HG03039 (cell line): ENCODE measurements around the gene FRMD4B.

ENCODE experiments used
- ATAC-seq: cut with Tn5 transposase; IDR thresholded peaks from one replicate; pipeline ENCODE4 v1.9.1; 2021; ENCODE audit warnings: mild to moderate bottlenecking, moderate library complexity; ENCODE audit not compliant: unreplicated experiment

The FRMD4B gene

DNA sequence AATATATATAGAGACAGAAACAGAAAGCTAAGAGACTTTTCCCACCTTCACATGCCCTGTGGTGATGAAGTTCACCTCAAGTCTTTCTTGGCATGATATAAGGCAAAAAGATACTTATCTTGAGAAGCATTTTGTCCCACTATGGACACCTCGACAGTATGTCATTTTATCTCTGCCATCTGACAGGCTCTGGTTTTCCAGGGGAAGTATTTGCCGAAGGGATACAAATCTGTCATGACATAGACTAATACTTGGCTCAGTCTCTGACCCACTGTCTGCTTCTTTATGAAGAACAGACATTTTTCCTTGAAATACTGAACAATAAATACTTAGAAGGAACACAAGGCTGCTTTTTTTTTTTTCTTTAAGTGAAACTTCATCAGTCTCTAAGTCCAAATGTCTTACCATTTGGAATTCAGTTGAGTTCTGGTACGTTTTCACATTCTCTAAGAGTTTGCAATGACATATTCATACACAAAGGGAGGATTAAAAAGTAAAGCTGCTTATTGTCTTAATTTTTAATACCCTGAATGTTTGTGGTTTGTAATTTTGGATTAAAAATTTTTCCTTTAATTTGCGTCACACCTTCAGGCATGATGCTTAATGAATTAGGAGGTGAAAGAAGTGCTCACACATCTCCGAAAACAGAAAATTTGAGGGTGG lies 175.7 kb downstream of the FRMD4B start:
- no peak for ATAC-seq

DNA sequence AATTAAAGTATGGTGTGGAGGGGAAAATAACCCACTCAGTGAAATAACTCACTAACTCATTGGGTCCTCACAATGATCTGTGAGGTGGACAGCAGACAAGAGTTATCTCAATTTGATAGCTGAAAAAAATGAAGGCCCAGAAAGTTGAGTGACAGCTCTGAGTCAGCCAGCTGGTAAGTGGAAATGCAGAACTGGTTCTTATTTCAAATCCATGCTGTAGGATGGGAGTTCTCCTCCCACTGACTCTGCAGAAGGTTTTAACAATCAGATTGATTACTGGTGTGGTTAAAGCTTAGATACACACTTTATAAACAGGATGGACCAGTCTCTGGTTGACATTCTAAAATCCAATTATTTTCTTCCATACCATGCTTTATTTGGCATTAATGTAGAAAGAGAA lies 176.5 kb downstream of the FRMD4B start:
- ATAC-seq: no peak

DNA sequence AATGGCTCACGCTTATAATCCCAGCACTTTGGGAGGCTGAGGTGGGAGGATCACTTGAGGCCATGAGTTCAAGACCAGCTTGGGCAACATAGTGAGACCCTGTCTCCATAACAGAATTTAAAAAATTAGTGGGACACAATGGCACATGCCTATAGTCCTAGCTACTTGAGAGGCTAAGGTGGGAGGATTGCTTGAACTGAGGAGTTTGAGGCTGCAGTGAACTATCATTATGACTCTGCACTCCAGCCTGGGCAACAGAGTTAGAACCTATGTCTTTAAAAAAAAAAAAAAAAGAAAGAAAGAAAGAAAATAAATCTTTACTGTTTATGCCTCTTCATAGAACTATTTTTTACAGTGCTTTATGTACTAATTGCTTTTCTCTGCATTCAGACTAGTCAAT lies 178.9 kb downstream of the FRMD4B start:
- no peak for ATAC-seq

DNA sequence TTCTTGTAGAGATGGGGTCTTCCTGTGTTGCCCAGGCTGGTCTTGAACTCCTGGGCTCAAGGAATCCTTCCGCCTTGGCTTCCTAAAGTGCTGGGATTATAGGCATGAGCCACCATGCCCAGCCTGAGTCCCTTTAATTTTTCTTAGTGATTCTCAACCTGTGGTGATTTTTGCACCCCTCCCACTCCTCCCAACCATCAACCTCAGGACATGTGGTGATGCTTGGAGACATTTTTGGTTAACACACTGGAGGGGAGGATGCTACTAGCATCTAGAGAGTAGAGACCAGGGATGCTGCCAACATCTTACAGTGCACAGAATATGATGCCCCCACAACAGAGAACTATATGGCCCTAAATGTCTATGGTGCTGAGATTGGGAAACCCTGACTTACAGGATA lies 180.5 kb downstream of the FRMD4B start:
- no peak for ATAC-seq

DNA sequence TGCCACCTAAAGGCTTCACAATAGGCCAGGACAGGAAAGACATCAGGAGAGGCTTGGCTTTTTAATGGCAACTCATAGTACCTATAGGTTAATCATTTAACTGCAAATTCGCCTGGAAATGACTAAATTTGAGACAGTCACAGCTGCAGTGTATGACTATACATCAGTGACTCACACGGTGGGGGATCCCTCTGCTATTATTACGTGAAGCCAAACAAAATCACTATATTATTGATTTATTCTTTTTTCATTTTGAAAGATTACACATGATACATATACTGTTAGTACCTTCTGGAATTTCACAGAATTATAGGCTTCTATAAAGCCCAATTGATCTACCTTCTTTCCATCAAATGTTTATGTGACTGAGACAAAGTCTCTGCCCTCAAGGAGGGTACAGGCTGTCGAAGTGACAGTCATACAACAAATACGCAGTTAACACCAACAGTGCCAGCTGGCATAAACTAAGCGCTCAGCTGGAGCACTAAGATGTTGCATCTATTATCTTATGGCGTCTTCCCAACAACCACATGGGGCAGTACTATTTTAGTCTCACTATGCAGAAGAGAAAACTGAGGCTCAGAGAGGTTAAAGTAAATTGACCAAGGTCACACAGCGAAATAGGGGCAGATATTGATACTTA lies 181.5 kb downstream of the FRMD4B start:
- ATAC-seq: peak; percentile 88

DNA sequence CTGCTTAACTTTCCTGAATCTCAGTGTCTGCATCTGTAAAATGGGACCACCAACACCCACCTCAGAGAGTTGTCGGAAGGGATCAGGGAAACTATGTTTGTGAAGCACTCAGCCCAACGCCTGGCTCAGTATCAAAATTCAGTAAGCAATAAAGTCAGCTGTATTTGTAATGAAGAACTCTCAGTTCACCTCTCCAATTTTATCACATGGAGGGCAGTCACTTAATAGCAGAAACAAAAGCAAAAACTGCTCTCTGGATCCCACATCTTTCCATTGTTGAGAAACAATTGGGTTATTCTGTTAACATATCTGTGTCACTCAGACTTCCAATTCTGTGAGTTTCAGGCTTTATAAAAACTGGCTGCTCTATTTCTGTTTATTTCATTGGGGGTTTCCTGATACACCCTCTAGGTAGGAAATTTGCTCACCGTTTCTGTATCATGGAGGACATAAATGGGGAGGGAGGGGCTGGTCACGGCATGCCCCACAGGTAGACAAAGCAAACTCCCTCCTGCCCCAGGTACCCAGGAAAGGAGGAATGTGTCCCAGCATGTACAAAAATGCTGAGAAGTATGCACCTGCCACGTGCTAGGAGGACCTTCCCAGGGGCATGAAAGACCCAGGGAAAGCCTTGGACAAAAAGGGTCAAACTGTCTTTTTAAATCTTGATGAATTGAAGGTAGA lies 182.1 kb downstream of the FRMD4B start:
- ATAC-seq: no peak

DNA sequence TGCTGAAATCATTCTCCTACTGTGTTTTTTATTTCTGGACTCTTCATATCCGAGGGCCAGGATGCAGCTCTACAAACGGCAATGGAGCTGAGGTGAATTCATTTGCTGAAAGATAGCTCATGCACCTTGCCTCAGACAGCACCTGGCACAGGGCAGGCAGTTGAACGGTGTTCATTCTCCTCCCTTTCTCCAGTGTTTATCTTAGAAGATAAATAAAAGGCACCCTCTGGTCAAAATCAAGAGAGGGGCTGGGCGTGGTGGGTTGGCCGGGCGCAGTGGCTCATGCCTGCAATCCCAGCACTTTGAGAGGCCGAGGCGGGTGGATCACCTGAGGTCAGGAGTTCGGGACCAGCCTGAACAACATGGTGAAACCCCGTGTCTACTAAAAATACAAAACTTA lies 184.2 kb downstream of the FRMD4B start:
- no peak for ATAC-seq

DNA sequence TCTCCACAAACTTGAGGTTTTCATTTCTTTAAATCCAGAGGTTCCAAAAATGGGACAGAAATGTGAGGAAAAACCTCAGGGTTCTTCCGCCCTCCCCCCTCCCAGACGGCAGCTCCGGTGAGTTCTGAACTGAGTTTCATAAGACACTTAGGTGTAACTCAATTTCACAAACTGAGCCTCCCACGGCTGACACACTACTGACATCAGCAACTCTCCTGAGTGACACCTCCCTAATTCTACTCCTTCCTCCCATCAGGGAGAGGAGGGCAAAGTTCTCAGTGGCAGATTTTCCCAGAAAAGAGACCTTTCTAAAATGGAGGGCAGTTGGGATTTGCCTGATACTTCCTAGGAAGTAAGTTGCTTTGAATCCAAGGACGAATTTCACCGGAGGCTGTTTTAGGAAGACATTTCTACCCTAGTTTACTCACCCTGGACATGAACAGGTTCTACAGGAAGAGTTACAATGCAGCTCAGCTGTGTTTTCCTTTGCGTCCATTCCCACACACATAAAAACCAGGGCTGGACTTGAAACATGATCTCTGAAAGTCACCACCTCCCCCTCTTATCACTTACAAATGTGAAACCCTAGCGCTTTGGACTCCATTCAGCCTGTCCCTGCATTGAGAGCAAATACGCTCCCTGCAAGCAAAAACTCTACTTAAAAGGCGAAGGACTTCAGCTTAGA lies 185.4 kb downstream of the FRMD4B start:
- no peak for ATAC-seq

DNA sequence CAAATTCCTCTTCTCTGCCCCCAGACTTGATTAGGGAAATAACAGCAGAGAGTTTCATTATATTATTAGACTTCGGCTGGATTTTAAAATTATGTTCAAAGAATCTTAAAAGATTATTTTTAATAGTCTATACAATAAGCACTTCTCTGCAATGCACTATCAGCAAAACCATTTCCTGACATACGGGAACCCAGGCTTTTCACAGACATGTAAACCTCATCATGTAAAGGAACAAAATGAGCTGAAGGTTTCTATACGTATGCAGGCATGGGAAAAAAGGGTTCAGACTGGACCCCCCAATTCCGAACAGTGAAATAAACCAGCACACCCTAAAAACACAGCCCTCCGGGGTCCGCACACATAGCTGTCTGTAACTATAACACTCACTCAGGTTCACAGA lies 185.9 kb downstream of the FRMD4B start:
- no peak for ATAC-seq

DNA sequence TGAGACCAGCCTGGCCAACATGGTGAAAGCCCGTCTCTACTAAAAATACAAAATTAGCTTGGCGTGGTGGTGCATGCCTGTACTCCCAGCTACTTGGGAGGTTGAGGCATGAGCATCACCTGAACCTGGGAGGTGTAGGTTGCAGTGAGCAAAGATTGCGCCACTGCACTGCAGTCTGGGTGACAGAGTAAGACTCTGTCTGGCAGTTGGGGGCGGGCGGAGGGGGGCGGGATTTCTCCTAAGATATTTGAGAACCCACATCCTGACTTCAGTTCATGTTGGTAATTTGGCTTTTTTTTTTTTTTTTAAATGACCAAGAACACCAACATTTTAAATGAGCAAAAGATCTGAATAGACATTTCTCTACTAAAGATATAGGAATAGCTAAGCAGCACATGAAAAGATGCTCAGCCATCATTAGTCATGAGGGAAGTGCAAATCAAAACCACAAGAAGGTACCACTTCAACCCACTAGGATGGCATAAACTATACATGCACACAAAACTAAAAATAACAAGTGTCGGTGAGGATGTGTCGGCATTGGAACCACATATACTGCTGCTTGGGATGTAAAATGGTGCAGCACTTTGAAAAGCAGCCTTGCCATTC lies 187.9 kb downstream of the FRMD4B start:
- ATAC-seq: no peak

DNA sequence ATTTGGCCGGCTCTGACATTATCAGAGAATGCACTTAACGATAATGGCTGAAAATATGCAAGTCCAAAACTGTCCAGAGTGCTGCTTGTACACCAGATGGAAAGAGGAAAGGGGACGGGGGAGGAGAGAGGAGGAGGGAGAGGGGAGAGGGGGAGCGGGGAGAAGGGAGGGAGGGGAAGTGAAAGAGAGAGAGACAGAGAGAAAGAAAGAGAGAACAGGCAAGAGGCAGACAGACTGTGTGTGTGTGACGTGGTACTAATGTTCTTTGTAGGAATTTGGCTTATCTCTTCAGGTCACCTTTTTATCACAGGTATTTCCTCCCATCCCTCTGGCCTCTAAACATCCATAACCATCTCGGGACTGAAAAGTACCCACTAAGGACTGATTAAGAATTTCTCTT lies 188.4 kb downstream of the FRMD4B start:
- ATAC-seq: no peak

DNA sequence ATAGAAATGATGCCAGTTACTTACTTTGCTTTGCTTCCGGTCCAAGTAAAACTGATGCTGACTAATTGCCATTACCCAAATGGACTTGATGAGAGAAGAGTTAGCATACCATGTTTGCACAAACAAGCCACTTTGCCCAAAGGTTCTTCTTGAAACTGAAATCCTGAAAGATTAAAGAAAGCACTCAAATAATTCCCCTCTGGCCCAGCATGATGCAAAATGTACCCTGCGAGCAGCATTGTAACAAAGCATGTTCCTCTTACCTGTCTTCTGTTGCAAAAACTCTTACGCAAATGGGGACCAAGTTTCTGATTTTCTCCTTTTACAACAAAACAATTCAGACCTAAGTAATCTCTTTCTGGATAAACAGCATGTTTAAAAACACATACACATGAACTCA lies 189.0 kb downstream of the FRMD4B start:
- ATAC-seq: no peak

DNA sequence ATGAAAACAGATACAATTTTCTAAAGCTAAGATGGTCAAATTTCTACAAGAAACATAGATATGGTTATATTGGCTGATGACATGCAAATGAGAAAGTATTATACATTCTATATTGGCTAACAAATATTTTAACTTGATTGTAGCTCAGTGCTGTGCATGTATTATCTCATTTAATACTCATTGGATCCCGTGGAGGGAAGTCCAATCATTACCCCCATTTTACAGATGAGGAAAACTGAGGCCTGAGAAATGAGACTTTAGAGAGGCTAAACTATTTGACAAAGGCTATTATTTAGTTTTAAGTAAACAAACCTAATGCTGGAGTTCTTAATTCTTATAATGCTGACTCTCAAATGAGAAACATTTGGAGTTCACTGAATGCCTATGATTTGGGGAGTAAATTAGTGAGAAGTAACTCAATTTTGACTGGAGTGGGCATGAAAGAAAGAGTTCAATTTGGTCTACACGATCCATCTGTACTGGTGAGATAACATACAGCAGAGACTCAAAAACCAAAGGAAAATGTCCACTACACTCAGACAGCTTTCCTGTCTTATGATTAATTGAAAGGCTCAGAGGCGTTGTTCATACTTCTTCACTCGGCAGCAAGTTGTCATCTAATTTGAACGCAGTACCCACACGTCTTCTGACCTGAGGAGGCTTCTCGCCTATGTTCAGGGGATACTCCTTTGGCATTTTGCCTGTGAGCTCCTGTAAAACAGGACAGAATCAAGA lies 191.3 kb downstream of the FRMD4B start:
- no peak for ATAC-seq

DNA sequence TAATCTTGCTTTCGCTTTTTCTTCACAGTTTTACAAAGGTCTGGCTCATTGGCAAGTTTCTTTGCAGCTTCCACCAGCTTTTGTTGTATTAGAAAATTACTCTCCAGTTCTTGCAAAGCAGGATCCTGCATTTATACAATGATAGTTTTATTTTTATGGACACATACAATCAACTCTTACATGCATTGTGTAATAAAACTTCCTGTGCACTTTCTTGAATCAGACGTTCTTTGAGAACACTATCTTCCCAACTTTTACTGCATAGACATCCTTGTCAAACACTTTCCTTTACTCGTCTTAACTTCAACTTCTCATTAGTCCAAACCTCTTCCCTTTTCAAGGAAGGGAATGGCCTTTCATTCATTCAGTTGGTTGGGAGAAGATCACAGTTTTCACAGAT lies 192.1 kb downstream of the FRMD4B start:
- ATAC-seq: no peak

DNA sequence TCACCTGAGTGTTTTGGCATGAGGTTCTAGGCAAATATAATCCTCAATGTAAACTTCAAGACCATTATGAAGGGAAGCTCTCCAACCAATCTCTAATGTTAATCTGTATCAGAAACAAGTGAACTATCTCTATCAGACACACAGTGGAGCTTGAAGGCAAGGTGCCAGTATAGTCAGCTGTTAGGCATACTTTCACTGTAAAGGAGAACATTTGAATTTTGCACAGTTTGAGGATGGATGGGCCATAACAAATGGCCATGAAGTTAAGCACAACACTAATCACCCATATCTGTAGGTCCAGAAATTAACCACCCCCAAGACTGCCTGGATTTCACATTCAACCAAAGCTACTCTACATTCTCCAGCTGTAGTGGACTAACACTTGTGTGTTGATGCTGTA lies 194.4 kb downstream of the FRMD4B start:
- ATAC-seq: no peak

DNA sequence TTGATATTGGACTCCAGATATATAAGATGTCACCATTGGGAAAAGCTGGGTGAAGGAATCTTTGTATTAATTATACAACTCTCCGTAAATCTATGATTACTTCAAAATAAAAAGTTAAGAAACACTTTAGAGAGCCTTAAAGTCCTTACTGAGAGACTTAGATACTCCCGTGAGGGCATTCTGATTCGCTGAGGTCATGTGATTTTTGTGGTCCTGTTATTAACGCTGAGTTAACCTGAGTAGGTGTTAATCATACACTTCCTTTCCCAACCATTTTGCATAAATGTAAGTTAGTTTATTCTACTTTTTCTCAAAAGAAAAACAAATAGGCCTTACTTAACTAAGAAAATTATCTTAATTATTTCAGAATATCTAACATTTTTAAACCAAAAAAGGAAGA lies 196.4 kb downstream of the FRMD4B start:
- ATAC-seq: no peak

DNA sequence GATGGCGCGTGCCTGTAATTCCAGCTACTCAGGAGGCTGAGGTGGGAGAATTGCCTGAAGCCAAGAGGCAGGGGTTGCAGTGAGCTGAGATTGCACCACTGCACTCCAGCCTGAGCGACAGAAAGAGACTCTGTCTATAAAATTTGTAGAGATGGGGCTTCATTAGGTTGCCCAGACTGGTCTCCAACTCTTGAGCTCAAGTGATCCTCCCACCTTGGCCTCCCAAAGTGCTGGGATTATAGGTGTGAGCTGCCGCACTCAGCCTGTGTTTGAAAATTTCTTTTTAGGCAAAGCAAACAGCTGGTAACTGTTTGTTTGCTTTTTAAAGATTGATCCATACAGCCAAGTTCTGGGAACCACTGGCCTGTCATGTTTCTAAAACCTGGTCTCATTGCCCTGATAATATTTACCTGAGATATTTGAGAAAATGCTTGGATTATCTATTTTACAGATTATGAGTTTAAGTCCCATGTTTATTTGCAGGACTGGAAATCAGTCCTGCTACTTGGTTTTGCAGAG lies 199.3 kb downstream of the FRMD4B start:
- no peak for ATAC-seq

DNA sequence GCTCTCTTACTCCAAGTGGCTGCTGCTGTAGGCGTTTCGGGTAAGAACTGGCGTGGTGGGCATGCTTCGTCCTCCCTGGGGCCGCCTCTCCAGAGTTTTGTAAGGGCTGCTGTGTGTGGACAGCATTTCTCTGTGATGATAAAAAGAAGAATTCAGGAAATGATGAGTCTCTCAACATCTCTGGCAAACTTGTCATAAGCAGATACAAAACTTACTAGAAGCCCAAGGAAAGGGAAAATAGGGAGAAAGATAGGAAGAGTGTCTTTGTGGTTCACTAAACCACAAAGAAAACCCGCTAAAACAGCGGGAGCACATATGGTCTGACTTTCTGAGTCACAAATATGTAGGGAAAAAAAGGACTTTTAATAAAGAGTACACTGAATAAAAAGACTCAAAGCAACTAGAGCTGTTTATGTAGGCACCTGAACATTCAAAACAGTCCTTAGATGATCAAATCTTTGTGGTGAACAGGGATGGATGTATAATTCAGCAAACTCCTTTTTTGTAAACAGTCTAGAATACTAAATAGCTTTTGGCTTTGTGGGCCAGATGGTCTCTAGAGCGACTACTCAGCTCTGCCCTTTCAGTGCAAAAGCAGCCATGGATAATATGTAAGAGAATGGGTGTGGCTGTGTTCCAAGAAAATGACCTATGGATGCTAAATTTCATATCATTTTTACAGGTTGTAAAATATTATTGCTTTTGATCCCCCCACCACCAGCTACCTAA lies 203.1 kb downstream of the FRMD4B start:
- no peak for ATAC-seq

DNA sequence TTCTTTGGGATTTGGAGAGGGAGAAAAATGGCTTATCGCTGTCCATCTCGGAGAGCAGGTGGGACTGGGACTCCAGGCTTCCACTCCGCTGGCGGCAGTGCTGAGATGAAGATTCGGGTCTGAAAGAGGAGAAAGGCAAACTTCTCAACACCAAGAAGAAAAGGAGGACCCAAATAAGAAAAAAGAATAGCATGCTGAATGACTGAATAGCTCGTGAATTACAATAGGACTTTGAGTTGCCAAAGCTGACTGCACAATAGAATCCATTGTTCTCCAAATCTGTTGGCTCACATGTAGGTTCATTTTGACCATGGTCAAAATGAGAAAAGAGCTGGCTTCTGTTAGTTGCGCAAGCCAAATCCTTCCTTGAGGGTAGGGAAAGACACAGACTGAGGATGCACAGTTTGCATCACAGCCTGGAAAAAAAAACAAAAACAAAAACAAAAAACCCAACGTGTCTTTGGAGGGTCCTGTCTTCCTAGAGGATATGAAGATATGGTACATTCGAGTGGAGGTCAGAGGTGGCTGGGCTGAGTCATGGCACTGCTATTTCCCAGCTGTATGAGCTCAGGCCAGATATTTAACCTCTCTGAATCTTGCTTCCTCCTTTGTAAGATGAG lies 204.2 kb downstream of the FRMD4B start:
- ATAC-seq: no peak
